K562 (cell line): Measurements from ENCODE around the gene MESP1. TPM values are rescaled to one million over a fixed set of nuclear protein-coding genes. Genes with fewer than 3 reads are reported as not detected.

Source experiments
- BCL6 ChIP-seq: fragments of 250-450 bp; sonication (Bioruptor Pico); IDR thresholded peaks from 2 replicates; pipeline ENCODE4 v1.4.0; 2020
- CBX5 ChIP-seq: IDR thresholded peaks from 2 replicates; pipeline ENCODE4 v1.6.1; 2014; ENCODE audit warnings: low read depth, borderline replicate concordance
- CHD2 ChIP-seq: IDR thresholded peaks from 2 replicates; pipeline ENCODE4 v1.6.1; 2011; ENCODE audit warnings: low read depth, low read length
- DIDO1 ChIP-seq: fragments of 450-650 bp; IDR thresholded peaks from 2 replicates; pipeline ENCODE4 v1.6.1; 2016; ENCODE audit warnings: low read depth, missing biosample characterization, missing genetic modification characterization
- DMBX1 ChIP-seq: fragments of 250-450 bp; sonication (Bioruptor Pico); IDR thresholded peaks from 2 replicates; pipeline ENCODE4 v1.8.0; 2022; ENCODE audit warnings: inconsistent platforms, mild to moderate bottlenecking, moderate library complexity, borderline replicate concordance
- KLF1 ChIP-seq: fragments of 450-650 bp; IDR thresholded peaks from 2 replicates; pipeline ENCODE4 v1.6.1; 2016; ENCODE audit warnings: missing genetic modification characterization, missing compliant biosample characterization
- MECOM ChIP-seq: fragments of 250-450 bp; sonication (Bioruptor Pico); IDR thresholded peaks from 2 replicates; pipeline ENCODE4 v1.8.0; 2022; ENCODE audit warnings: inconsistent platforms
- PCBP2 ChIP-seq: fragments of 200-400 bp; formaldehyde crosslinking; IDR thresholded peaks from 2 replicates; pipeline ENCODE4 v1.6.1; 2018; ENCODE audit warnings: low read length, low read depth, mild to moderate bottlenecking, moderate library complexity; ENCODE audit not compliant: poor library complexity, severe bottlenecking
- POLR2B ChIP-seq: fragments of 450-650 bp; IDR thresholded peaks from 2 replicates; pipeline ENCODE4 v1.6.1; 2018; ENCODE audit warnings: low read depth; ENCODE audit not compliant: partially characterized antibody
- POU5F1 ChIP-seq: fragments of 150-350 bp; IDR thresholded peaks from 2 replicates; pipeline ENCODE4 v1.6.1; 2014; ENCODE audit warnings: borderline replicate concordance, low read length, low read depth, mild to moderate bottlenecking; ENCODE audit not compliant: partially characterized antibody
- SIN3B ChIP-seq: fragments of 450-650 bp; IDR thresholded peaks from 2 replicates; pipeline ENCODE4 v1.6.1; 2017; ENCODE audit warnings: low read depth, mild to moderate bottlenecking, moderate library complexity
- STAT5B ChIP-seq: fragments of 250-450 bp; sonication (Bioruptor Pico); IDR thresholded peaks from 2 replicates; pipeline ENCODE4 v1.8.0; 2021; ENCODE audit warnings: mild to moderate bottlenecking, inconsistent platforms
- TAF7 ChIP-seq: fragments of 450-650 bp; IDR thresholded peaks from 2 replicates; pipeline ENCODE4 v1.6.1; 2016; ENCODE audit warnings: missing genetic modification characterization, missing compliant biosample characterization
- ZNF12 ChIP-seq: sonication (generic); formaldehyde crosslinking; IDR thresholded peaks from 2 replicates; pipeline ENCODE4 v1.4.0; 2020; ENCODE audit warnings: mild to moderate bottlenecking, missing genetic modification reagents
- ZNF274 ChIP-seq: IDR thresholded peaks from 2 replicates; pipeline ENCODE4 v1.6.1; 2011; ENCODE audit warnings: low read depth, mild to moderate bottlenecking, low read length, moderate library complexity, borderline replicate concordance
- ZNF277 ChIP-seq: fragments of 250-450 bp; sonication (Bioruptor Pico); IDR thresholded peaks from 2 replicates; pipeline ENCODE4 v1.8.0; 2022; ENCODE audit warnings: inconsistent platforms, mild to moderate bottlenecking, moderate library complexity, borderline replicate concordance
- ZNF512 ChIP-seq: IDR thresholded peaks from 2 replicates; pipeline ENCODE4 v1.6.1; 2016; ENCODE audit warnings: missing genetic modification characterization, missing compliant biosample characterization
- ZNF76 ChIP-seq: fragments of 250-450 bp; sonication (Bioruptor Pico); IDR thresholded peaks from 2 replicates; pipeline ENCODE4 v1.4.0; 2020; ENCODE audit warnings: mild to moderate bottlenecking, moderate library complexity, borderline replicate concordance
- polyA plus RNA-seq, 8 experiments: library from polyadenylated mRNA; depleted of rRNA in 4 of 8; stranded (reverse) in 5 of 8; unstranded in 3 of 8; fragments of >200 nt; fragmentation: Nextera tagmentation in 2 of 8; fragmentation: Illumina TruSeq in 1 of 8; extraction: Ambion mirVana in 2 of 8; extraction: Trizol in 1 of 8; gene quantifications; 2 replicates each; pipeline versions ENCODE4 v1.2.1 to v1.2.3, GENCODE V29; 2011 to 2014; ENCODE audit warnings: inconsistent platforms in 1 of 8, missing spikeins in 1 of 8
- total RNA-seq, 7 experiments: library from RNA; depleted of rRNA in 6 of 7; stranded (reverse); fragments of >200 nt in 6 of 7; fragmentation: Illumina TruSeq in 2 of 7; extraction: Trizol in 2 of 7; gene quantifications; 2 replicates each; pipeline versions ENCODE4 v1.2.1 to v1.2.3, GENCODE V29; 2011 to 2021; ENCODE audit warnings: low replicate concordance in 1 of 7
- TF ChIP-seq, protein P1 (sequence below): IDR thresholded peaks from 2 replicates; pipeline ENCODE4 v1.6.1; 2014; ENCODE audit warnings: antibody characterized with exemption
- TF ChIP-seq, protein P2 (sequence below): sonication (generic); formaldehyde crosslinking; IDR thresholded peaks from 2 replicates; pipeline ENCODE4 v1.8.0; 2022; ENCODE audit warnings: mild to moderate bottlenecking, missing genetic modification reagents, borderline replicate concordance

The MESP1 gene
- total and polyA plus RNA-seq, 9 of the 15 experiments (the other 6 are each of a cell fraction or from before 2014, with no cell fraction given) = 0.14 to 1.1 (median 0.36) TPM; not detected in 4

DNA sequence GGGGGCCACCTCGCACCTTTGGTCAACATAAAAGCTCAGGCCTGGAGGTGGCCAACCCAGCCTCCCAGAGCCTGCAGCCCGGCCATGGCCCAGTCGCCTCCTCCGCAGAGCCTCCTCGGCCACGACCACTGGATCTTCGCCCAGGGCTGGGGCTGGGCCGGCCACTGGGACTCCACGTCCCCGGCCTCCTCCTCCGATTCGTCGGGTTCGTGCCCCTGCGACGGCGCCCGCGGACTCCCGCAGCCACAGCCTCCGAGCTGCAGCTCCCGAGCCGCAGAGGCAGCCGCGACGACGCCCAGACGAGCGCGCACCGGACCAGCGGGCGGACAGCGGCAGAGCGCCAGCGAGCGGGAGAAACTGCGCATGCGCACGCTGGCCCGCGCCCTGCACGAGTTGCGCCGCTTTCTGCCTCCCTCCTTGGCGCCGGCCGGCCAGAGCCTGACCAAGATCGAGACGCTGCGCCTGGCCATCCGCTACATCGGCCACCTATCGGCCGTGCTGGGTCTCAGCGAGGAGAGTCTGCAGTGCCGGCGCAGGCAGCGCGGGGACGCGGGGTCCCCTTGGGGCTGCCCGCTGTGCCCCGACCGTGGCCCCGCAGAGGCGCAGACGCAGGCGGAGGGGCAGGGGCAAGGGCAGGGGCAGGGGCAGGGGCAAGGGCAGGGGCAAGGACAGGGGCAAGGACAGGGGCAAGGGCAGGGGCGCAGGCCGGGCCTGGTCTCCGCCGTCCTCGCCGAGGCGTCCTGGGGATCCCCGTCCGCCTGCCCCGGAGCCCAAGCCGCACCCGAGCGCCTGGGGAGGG, 25.4 kb upstream of the MESP1 start, which contains the start of gene MESP2 (continued):
- TF ChIP-seq, protein P1, sequence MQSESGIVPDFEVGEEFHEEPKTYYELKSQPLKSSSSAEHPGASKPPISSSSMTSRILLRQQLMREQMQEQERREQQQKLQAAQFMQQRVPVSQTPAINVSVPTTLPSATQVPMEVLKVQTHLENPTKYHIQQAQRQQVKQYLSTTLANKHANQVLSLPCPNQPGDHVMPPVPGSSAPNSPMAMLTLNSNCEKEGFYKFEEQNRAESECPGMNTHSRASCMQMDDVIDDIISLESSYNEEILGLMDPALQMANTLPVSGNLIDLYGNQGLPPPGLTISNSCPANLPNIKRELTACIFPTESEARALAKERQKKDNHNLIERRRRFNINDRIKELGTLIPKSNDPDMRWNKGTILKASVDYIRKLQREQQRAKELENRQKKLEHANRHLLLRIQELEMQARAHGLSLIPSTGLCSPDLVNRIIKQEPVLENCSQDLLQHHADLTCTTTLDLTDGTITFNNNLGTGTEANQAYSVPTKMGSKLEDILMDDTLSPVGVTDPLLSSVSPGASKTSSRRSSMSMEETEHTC = peak; percentile 47; the same call in 1 of the 2 replicates
- TF ChIP-seq ZNF277 (CRISPR knock-in tag) (no peak), ZNF512 (tag) (no peak), POU5F1 (no peak), ZNF274 (no peak), MECOM (CRISPR knock-in tag) (no peak), TAF7 (tag) (no peak), ZNF76 (CRISPR knock-in tag) (no peak), SIN3B (no peak), DMBX1 (CRISPR knock-in tag) (no peak), ZNF12 (CRISPR knock-in tag) (peak; percentile 48; the same call in 1 of the 2 replicates), PCBP2 (peak; percentile 15), STAT5B (no peak), CBX5 (no peak), CHD2 (no peak), POLR2B (peak; percentile 66), KLF1 (peak; percentile 60), DIDO1 (tag) (no peak), BCL6 (no peak)
- TF ChIP-seq, protein P2, sequence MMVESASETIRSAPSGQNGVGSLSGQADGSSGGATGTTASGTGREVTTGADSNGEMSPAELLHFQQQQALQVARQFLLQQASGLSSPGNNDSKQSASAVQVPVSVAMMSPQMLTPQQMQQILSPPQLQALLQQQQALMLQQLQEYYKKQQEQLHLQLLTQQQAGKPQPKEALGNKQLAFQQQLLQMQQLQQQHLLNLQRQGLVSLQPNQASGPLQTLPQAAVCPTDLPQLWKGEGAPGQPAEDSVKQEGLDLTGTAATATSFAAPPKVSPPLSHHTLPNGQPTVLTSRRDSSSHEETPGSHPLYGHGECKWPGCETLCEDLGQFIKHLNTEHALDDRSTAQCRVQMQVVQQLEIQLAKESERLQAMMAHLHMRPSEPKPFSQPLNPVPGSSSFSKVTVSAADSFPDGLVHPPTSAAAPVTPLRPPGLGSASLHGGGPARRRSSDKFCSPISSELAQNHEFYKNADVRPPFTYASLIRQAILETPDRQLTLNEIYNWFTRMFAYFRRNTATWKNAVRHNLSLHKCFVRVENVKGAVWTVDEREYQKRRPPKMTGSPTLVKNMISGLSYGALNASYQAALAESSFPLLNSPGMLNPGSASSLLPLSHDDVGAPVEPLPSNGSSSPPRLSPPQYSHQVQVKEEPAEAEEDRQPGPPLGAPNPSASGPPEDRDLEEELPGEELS (CRISPR knock-in tag) = no peak
